Left colon (tissue), 2 donors: ENCODE results near the gene NAALADL2. TPM values are rescaled to one million over a fixed set of nuclear protein-coding genes. Genes with fewer than 3 reads are reported as not detected.
"Not testable (repeated sequence)": the region's sequence is repeated elsewhere in the genome, so short reads cannot be mapped to it uniquely, and the experiment has no call there.

Experiments used
- ATAC-seq: fragments of 200-7000 bp; cut with Tn5 transposase; one replicate; pipeline ENCODE4 v1.9.1; 2020; ENCODE audit warnings: mild to moderate bottlenecking, moderate library complexity
- DNase-seq, 2 donors: peaks; one replicate each; pipeline ENCODE4 v3.0.0-alpha.2; 2020
- intact Hi-C, 2 donors: fragments of 100-400 bp; cut with DNase I in 1 of 2; cut with micrococcal nuclease in 1 of 2; formaldehyde crosslinking; loops; one replicate each; pipeline versions ENCODE4 v1.11.2 to v1.14.0; 2022; cut with DNase I, micrococcal nuclease
- total RNA-seq, 2 donors: library from RNA; stranded (reverse); fragmentation: NEBNext Ultra II Directional; extraction: Animal tissue kit (Norgen Biotek cat#: 25700); gene quantifications; one replicate each; pipeline ENCODE4 v1.2.1, GENCODE V29; 2021
- donor health status: DM: no; HTN: no; CAD: no.
- donor health status: DM: yes; HTN: yes; CAD: no.

The NAALADL2 gene
- total RNA-seq, 2 donors from 2014 or later, result 20.7 to 21.1 TPM

DNA sequence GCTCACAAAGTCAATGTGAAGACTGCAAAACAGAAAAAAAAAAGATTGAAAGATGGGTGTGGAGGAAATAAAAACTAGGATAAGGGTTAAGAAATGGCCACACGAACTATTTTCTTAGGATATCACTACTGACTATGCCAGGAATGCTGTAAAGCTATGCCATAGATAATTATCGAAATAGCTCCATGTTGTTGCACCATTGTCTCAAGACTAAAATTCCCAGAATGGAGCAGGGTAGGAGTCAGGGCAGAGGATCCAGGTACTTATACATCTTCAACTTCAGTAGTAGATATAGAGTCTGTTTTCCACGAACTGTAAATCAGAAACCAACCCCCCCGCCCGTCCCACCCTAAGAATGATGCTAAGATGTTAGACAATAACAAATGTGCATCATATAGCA lies 302.2 kb downstream of the NAALADL2 start:
- peak; percentile 49 for ATAC-seq

DNA sequence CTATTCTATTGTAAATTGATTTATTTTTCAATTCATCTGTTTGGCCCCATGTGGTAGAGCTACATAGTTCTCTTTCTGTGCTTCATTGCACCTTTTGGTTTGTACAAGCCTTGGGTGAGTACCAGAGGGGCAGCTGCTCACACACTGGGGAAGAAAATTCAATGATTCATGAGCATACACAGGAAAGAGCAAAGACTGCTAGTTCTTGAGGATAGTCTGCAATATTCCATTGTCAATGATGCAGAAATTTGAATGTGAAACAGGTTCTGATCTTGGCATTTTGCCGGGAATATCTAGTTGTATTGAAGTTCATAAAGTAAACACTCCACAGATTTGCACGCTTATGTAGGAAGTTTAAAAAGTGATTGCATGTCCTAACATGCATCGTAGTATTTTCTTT lies 304.6 kb downstream of the NAALADL2 start:
- DNase-seq (no peak), ATAC-seq (no peak)
- intact Hi-C loops, result no loop called here

More for the DNA sequence above, 302.2 kb downstream of the NAALADL2 start:
- no peak for DNase-seq
- intact Hi-C loops, result no loop called here

DNA sequence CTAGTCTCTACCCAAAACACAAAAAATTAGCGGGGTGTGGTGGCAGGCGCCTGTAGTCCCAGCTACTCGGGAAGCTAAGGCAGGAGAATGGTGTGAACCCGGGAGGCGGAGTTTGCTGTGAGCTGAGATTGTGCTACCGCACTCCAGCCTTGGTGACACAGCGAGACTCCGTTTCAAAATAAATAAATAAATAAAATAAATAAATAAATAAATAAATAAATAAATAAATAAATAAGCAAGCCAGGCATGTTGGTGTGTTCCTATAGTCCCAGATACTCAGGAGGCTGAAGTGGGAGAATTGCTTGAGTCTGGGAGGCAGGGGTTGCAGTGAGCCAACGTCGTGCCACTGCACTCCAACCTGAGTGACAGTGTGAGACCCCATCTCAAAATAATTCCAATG lies 314.0 kb downstream of the NAALADL2 start:
- ATAC-seq, DNase-seq, intact Hi-C loops: not testable (repeated sequence)

DNA sequence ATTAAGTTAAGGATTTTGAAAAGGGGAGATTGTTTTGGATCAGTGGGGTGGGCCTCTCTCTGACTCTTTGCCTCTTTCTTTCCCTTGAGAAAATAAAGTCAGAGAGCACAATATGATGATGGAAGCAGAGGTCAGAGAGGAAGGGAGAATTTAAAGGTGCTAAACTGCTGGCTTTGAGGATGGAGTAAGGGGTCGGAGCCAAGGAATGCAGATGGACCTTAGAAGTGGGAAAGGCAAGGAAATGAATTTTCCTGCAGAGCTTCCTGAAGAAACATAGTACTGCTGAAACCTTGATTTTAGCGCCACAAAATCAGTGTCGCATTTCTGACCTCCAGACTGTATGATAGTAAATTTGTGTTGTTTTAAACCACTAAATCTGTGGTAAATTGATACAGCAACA lies 317.4 kb downstream of the NAALADL2 start:
- intact Hi-C loops, result no loop called here
- DNase-seq, result no peak

DNA sequence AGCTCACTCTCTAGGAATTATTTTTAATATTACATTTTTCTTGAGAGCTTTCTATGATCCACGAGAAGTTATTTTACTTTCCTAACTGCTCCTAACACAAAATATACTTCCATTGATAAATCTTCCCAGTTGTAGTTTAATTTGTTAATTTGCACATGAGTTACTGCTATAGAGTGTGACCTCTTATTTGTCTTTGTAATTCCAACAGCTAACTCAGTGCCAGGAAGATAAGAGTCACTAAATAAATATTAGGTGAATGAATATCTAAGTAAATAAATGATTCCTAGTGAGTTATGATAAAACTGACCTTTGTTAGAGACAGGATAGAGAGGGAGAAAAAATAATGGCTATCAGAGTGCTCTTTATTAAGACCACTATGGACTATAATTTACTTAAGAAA lies 319.9 kb downstream of the NAALADL2 start:
- DNase-seq (no peak), ATAC-seq (peak; percentile 33)
- intact Hi-C loops, result no loop called here

More for the DNA sequence above, 317.4 kb downstream of the NAALADL2 start:
- no peak for ATAC-seq

DNA sequence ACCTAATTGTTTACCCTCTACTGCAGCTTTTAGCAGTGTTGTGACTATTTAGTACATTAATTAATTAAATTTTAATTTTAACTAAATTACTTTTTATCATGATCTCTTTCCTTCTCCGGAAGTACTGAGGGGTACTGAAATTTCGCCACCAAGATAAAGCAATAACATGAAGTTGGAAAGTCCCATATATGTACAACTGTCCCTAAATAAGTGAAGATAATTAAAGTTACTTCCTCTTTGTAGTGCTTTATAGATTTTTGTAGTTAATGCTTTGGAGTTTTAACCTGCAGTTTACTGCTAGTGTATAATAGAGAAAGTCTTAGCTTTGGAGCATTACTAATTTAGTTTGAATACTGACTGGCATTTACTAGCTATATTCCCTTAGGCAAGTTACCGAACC lies 325.3 kb downstream of the NAALADL2 start:
- no peak for ATAC-seq
- no peak for DNase-seq
- intact Hi-C loops, result no loop called here

DNA sequence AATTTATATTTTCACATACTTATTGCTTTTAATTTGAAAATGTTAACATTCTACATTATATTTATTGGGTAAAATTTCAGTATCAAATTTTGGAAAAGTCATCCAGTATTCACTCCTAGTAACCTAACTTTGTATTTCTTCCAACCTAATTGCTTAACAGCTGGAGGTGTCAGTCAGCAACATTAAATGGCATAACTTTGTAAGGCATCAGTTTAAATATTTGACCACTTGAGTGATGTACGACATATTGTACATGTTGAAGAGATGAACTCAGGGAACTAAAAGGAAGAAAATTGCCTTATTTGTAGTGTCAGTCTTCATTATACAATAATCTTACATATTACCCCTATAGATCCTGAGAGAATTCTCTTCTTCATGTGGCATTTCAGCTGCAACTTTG lies 326.8 kb downstream of the NAALADL2 start:
- intact Hi-C loops, result no loop called here
- no peak for DNase-seq
- ATAC-seq, result no peak

DNA sequence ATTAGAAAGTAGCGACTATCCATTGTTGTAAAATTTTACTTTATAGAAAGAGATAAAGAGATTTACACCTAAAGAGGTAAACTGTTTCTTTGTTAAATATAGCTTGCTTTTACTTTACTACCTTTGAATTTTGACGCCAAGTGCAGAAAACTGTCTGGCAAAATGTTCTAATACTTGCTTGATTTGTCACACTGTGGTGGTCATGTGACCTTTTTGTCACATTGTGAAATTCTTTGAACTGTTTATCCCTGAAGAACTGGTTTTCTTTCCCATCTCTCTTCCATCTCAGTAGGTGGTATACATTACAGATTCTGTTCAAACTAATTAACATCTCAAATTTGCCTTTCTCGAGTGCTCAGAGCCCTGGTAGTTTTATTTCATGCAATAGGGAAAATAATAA lies 327.4 kb downstream of the NAALADL2 start:
- intact Hi-C loops, result no loop called here
- no peak for ATAC-seq
- DNase-seq, result no peak

DNA sequence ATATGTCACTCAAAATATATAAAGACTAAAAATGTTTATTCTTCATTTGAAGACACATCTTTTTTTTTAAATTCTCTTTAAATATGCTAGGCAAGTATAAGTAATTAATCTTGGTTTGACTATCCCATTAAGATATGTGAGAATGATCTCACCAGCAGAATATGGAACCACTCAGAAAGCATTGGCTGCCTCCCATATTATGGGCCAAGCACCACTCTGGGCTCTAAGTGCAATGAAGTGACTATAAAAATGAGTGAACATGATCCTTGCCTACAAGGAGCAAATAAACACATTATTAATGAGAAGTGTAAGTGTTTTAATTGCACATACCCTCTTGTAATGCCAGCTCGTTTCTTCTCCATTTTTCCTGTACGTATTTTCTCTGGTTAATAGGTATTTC lies 328.5 kb downstream of the NAALADL2 start:
- no peak for DNase-seq
- intact Hi-C loops, result no loop called here
- no peak for ATAC-seq

DNA sequence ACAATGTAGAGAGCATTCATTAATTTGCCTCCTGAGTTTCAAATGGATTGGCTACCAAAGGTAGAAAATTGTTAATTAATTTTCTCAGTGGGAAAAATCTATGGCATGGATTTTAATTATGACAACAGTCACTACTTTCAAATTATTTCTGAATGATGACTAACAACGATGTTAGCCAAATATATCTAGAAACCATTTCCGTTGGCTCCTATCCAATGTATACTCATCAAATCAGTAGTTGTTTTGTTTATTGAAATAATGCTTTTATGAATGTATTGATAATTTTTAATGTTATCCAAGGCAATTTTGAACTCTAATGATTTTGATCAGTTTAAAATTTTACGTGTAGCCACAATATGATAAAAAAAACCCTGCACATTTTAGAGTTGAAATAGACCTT lies 333.4 kb downstream of the NAALADL2 start:
- no peak for ATAC-seq
- intact Hi-C loops, result no loop called here
- no peak for DNase-seq

DNA sequence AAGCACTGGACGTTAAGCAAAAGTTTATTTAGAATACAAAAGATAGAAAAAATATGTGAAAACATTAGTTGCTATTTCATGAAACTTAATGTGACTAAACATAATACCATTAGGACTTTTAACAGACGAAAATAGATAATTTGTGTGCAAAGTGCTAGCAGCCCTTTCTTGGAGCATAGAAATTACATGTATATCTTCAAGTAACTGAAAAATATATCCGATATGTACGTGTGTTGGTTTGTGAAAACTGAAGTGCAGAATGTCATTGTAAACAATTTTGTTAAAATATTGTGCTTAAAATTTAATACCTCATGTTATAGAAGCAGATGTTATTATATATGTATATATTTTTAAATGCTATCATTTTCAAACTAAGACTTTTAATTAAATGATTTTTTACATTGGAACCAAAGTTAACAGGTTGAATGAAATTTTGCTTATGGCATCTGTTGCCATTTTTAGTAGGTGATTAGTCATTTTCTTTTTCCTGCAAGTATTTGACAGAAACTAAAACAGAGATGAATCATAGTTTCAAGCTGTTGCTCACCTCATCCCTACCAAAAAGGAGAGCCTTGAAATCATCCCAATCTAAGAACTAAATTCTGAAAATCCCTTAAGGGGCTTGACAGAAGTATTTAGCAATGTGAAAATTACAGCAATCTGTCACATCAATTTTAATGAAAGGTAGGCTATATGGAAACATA lies 334.8 kb downstream of the NAALADL2 start:
- ATAC-seq, result no peak
- intact Hi-C loops, result no loop called here

DNA sequence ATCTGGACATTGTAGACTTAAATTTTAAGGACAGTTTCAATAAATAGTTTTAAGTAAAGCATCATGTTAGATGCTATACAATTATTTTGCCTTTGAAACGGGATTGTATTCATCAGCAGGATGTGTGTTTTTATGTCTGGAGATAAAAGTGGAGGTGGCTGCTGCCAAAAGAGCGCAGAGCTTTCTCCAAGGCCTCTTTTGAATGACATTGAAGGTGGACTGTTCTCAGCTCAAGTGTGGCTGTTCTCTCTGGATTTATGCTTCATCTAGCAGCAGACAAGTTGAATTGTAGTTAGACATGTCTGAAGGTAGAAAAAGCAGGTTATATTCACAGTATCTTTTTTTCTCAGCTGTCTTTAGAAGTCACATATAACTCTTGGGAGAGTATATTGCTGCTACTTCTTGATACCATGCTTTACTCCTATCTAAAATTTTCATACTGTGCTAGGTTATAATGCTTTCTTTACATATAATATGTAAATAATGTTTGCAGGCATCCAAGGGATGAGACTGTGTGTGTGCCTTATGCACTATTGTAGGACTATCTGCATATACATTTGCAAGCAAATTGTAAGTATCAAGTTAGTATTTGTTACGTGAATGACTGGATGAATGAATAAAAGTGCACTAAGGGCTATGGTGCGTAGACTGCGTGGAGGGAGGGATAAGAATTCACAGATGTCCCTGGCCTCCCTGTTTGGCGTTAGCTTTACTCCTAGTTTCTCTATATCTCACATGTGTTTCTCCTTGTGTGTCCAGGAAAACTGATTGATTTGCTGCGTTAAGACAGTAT lies 340.1 kb downstream of the NAALADL2 start:
- ATAC-seq, result no peak
- DNase-seq, result no peak
- intact Hi-C loops, result no loop called here

More for the DNA sequence above, 334.8 kb downstream of the NAALADL2 start:
- DNase-seq, result no peak

DNA sequence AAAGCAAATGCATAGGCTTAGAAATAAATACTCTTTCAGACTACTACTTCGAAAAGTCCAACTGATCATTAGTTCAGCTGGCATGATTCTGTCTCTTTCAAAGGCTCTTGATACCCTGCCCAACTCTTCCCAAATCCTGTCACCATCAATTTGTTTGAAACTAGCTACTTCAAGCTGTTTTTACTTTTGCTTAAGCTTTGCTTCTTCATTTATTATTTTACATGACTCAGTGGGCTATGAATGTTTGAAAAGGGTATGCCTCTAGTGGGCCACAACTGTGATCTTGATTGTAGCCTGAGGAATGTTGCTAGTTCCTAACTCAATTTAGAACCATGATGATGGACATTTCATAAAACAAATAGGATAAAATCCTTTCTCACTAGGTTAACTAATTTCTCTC lies 340.8 kb downstream of the NAALADL2 start:
- intact Hi-C loops, result no loop called here

DNA sequence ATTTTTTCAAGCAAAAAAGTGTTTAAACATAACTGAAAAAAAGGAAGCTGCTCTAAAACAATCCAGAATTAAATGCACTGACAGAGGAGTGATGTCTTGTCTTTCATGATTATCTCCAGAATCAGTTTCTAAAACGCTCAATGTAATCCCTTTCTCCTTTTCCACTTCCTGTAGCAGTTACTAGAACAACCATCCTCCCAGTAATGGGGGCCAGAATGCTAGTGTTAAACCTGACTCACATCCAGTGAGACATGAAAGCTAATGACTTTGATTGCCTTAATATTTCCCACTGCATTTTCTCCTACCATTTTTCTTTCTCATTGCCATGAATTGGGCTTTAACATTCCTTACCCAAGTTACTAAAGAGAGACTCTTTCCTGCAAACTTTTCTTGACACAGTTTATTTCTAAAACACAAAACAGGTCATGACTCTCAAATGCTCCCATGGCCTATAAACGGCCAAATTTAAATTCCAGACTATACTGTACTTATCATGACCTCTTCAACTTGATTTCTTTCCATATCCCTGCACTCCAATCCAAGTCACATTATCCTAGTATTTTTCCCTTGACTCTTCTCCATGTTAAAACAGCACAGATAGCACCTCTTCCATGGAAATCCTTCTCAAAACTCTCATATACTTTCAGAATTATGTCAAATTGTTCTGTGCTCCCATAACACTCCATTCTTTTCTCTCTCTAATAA lies 341.4 kb downstream of the NAALADL2 start:
- intact Hi-C loops, result no loop called here
- DNase-seq (no peak), ATAC-seq (no peak)

More for the DNA sequence above, 340.8 kb downstream of the NAALADL2 start:
- ATAC-seq (no peak), DNase-seq (no peak)

DNA sequence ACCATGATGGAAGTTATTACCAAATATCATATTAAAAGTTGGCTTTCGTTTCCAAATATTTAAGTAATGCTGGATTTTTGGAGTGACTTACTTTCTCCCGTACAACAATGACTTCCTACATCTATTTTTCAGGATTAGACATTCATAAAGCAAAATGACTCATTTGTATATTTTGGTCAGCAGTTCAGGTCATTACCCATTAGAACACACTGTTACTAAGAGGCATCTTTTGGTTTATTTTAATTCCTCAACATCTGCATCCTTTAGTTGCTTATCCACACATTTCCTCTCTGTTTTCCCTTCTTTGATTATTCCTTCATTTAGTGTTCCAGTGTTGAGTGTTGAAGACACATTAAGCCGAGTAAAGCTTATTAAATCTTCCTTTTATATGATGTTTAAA lies 348.2 kb downstream of the NAALADL2 start:
- intact Hi-C loops, result no loop called here
- DNase-seq, result no peak
- no peak for ATAC-seq

DNA sequence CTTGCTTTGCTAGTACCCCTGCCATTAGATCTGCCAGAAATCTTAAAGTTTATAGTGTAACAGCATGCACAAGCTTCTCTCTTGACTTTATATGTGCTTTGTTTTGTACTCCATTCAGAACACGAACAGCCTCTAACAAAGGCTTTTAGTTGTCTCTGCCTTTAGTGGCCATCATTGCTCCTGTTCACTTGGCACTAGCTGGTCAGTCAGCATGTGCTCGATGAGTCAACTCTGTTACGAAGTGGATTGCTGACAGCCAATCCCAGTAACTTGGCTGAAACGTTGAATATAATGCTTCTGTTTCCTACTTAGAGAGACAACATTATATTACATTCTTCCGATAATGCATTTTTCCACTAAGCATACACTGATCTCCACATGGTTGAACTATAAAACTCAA lies 349.2 kb downstream of the NAALADL2 start:
- DNase-seq, result no peak
- intact Hi-C loops, result no loop called here
- ATAC-seq, result no peak

DNA sequence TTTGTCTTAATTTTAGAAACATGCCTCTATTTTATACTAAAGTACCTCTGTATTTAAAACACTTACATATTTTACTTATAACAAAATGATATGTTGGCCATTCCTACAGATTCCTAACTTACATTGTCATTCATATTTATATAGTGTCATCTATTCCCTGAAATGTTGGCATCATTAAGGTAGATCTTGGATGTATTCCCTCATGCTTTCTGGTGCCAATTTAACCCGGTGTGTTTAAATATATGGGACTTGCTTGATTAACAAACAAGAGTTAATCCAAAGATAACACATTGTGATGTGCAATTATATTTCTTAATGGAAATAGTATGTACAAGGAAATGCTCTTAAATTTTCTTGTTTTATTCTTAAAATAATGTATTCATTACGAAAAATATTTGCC lies 352.3 kb downstream of the NAALADL2 start:
- DNase-seq (no peak), ATAC-seq (no peak)
- intact Hi-C loops, result no loop called here

DNA sequence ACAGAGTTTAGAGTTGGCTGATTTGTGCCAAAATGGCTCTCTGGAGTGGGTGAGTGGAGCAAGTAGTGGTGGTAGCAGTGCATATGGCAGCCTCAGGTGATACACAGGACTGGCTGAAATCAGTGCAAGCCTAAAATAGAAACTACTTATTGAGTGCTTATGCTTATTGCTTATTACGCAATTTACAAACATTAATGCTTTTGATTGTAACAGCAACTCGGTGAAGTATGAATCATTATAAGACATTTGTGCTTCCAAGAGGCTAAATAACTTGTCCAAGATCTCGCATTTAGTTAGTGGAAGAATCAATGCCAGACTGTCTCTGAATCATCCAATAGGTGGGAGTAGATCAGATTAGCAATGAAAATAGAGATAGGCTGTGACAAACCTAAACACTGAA lies 353.8 kb downstream of the NAALADL2 start:
- DNase-seq (no peak), ATAC-seq (no peak)
- intact Hi-C loops, result no loop called here

DNA sequence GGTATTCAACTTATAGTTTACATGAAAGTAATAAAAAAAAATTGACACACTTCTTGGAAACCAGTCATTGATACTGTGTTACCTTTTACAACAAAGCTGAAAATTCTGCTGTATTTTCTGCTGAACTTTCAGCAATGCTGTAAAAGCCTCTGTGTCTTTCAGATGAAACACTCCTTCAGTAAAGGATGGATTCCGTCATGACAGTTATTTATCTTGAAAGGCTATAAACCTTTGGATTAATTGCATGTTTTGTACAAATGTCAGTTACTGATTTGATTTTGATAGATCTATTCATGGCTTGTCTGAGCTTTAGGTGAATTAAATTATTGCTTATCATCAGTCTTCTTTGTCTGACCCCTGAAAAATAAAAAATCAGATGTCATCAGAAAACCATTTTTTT lies 355.1 kb downstream of the NAALADL2 start:
- intact Hi-C loops, result no loop called here
- DNase-seq (no peak), ATAC-seq (no peak)

DNA sequence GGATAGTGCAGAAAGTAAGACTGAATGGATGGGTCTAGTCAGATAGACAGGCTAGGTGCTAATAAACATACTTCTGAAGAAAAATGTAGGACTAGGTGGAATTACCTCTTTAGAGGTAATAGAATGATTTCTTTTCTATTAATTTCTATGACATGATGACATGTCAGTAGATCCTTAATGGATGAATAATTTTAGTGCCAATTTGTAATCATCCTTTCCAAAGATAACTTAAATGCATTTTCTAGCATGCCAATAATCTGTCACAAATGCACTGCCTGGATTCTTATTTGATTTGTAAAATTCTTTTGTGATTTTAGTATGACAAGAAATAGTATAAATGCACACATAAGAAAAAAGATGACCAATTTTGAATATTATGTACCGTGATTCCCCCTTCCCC lies 356.7 kb downstream of the NAALADL2 start:
- intact Hi-C loops, result no loop called here
- ATAC-seq, result no peak
- DNase-seq, result no peak
